GM18873 (cell line): ENCODE results near the gene SIRT4.
"Not testable (repeated sequence)": the region's sequence is repeated elsewhere in the genome, so short reads cannot be mapped to it uniquely, and the experiment has no call there.

Source experiments
- ATAC-seq: cut with Tn5 transposase; IDR thresholded peaks from one replicate; pipeline ENCODE4 v1.9.1; 2021; ENCODE audit warnings: mild to moderate bottlenecking, moderate library complexity, moderate number of reproducible peaks; ENCODE audit not compliant: unreplicated experiment, low FRiP score

The SIRT4 gene

DNA sequence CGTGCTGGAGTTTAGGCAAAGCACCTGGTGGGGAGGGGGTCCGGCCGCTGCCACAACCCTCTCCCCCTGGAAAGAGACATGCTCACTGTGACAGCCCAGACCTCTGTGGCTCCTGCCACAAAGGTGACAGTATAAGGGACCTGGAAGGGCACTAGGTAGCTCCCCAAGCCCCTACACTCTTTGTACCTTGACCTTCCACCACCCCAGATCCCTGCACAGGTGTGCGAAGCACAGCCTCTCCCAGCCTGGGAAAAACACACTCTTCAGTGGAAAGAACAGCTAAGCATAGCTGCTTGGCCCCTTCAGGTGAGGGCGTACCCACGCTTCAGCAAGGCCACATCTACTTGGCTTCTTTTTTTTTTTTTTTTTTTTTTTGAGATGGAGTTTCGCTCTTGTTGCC is 30.4 kb downstream of the SIRT4 start:
- ATAC-seq: no peak

GRCh38 chr12:120335447-120335846 is 33.3 kb downstream of the SIRT4 start:
- not testable (repeated sequence) for ATAC-seq

GRCh38 chr12:120336392-120336791 is 34.3 kb downstream of the SIRT4 start:
- not testable (repeated sequence) for ATAC-seq

- no peak for ATAC-seq
Measured at GRCh38 chr12:120337730-120338129, 35.6 kb downstream of the SIRT4 start.

- ATAC-seq: no peak
Measured at GRCh38 chr12:120339256-120339655, 37.1 kb downstream of the SIRT4 start.

- no peak for ATAC-seq
Measured at GRCh38 chr12:120342175-120343038, 40.3 kb downstream of the SIRT4 start.

DNA sequence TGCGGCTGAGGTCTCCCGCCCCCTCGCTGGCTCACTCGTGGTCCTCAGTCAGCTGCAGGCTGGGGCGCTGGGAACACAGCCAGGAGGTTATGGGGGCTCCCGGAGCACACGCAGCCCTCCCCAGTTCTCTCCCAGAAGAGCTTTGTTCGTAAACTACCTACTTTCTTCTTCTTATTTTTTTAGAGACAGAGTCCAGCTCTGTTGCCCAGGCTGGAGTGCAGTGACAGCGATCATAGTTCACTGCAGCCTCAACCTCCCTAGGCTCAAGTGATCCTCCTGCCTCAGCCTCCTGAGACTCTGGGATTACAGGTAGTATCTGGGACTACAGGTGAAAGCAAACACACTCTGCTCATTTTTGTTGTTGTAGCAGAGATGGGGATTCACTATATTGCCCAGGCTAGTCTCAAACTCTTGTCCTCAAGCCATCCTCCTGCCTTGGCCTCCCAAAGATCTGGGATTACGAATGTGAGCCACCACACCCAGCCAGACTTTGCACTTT is 41.0 kb downstream of the SIRT4 start:
- no peak for ATAC-seq

GRCh38 chr12:120343692-120344091 is 41.6 kb downstream of the SIRT4 start:
- no peak for ATAC-seq

- no peak for ATAC-seq
Measured at GRCh38 chr12:120346031-120346430, 43.9 kb downstream of the SIRT4 start.

DNA sequence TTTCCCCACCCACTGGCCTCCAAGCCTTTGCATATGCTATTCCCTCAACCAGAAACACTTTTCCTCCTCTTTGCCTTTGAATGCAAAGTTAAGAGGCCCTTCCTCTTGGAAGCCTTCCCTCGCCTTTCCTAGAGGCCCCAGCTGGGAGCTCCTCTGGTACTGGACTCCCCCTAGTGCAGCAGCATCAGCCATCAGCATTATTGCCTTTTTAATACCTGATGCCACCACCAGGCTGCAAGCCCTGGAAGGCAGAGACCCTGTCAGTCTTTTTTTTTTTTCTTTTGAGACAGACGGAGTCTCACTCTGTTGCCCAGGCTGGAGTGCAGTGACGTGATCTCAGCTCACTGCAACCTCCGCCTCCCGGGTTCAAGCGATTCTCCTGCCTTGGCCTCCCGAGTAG is 44.6 kb downstream of the SIRT4 start:
- no peak for ATAC-seq

DNA sequence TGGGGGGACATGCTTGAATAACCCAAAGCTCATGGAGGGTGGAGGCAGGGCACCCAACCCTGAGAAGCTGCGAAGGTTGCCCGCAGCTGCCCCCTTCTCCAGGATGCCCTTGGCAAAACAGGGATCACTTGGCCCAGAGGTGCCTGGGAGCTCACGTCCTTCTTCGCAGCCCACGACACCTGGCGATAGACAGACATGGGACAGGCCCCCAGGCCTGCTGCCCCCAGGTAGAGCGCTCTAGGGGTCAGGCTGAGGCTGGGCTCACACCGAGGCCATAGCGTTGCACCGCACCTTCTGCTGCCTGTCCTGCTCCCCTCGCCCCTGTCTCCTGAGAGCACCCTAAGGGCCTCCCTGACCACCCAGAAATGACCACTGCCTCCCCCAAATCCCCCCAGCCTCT is 45.6 kb downstream of the SIRT4 start:
- no peak for ATAC-seq

DNA sequence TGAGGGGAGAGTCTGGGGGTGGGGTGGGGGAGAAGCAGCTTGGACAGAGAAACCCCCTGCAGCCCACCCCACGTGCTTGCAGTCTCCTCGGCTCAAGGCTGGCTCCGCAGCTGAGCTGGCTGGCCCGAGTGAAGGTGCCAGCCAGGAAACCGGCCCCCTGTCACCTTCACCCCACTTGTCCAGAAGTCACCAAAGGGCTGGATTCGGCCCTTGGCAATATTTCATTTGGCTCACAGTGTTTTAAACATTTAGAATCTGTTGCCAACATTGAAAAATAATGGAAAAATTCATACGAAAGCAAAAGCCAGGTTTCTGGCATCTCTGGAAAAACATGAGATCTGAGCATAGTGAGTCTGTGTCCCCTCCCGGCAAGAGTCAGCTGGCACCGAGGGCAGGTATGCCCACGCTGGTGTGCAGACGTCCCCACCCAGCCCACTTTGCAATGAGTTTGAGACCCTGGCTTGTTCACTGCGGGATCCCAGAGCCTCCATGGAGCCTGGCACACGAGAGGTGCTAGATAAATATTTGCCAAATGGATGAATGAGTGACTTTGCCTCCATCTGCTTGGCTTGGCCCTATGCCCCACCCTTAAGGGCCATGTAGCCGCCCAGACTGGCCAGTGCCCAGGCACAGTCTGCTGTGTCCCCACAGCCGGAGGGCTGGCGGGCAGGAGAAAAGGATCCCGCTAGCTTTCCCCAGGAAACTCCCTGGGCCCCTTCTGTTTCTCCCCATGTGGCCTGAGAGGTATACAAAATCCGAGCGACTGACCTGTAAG is 48.6 kb downstream of the SIRT4 start:
- no peak for ATAC-seq

DNA sequence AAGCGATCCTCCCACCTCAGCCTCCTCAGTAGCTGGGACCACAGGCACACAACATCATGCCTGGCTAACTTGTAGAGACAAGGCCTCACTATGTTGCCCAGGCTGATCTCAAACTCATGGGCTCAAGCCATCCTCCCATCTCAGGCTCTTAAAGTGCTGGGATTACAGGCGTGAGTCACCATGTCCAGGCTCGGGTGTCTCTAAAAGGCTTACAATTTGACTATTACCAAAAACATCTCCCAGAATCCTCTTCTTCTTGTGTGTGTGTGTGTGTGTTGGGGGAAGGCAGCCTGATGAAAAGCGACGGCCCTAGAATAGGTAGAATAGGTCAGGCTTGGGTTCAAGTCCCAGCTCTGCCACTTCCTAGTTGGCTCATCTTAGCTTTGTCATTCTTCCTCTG is 50.0 kb downstream of the SIRT4 start:
- no peak for ATAC-seq

DNA sequence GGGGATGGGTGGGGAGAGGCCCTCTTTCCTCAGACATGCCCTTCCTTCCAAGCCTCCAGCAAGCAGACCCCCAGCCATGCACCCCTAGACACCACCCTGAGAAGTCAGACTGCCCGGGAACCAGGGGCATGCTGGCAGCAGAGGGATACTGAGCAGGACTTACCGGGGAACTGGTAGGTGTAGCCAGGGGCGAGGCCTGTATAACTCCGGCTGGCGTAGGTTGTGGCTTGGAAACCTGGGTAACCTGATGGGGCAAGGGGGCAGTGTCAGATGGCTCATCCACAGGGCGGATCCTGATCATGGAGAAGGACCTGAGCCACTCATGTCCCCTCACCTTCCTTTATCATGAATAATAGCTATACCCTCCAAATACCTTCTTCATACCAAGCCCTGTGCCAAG is 51.0 kb downstream of the SIRT4 start:
- ATAC-seq: no peak

- no peak for ATAC-seq
Measured at GRCh38 chr12:120353556-120354317, 51.6 kb downstream of the SIRT4 start.

- ATAC-seq: no peak
Measured at GRCh38 chr12:120356567-120357030, 54.5 kb downstream of the SIRT4 start.

- ATAC-seq: no peak
Measured at GRCh38 chr12:120357104-120357503, 55.0 kb downstream of the SIRT4 start.

DNA sequence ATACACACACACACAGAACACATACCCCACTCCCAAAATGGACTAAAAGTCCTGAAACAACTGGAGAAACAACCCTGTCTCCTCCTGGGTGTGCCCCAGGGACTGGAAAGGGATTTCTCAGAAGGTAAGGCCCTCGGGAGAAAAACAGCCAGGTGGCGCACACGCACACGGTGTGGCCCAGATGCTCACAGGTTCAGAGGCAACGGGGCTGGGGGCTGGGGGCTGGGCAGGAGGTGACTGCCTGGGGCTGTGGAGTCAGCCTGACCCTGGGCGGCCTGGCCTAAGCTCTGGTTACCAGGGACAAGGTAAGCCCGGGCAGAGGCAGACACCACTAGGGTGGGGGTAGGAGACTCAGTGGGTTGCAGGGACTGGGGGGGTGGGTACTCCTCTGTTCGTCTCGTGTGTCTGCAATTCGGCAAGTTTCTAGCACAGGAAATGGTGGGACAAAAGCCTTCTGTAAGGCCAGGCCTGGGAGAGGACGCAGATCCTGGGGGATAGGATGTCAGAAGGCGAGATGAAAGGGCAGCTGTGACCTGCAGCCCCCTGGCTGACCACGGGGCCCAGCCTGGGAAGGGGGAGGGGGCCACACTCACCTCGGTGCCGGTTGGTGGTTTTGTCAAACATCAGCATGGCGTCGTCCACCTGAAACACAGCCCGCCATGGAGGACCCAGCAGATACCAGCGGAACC is 56.4 kb downstream of the SIRT4 start:
- no peak for ATAC-seq

DNA sequence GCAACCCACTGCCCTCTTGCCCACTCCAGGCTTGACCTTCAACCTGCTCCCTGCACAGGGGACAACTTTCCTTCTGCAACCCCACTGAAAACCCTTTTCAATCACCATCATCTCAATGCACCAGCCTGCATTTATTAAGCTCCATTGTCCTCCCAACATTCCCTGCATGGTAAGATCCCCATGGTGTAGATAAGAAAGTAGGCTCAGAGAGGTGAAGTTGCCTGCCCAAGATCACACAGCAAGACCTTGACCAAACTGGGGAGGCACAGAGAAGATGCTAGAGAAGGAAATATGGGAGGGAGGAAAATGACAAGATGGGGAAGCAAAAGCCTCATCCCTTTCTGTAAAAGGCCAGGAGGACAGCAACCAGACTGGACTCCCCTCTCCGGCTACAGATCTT is 57.0 kb downstream of the SIRT4 start:
- no peak for ATAC-seq
